NCI-H2107 treated with DMSO at 0.1 percent for 48 hours (cell line): ENCODE measurements around the gene C8B.

Experiments used
- DNase-seq: peaks from one replicate; lab custom pipeline; 2025; ENCODE audit not compliant: unreplicated experiment; lab: John Stamatoyannopoulos, UW

The C8B gene

GRCh38 chr1:56973923-56974742 is 8.3 kb upstream of the C8B start:
- no peak for DNase-seq

GRCh38 chr1:56972976-56973375 is 7.2 kb upstream of the C8B start:
- DNase-seq, result no peak

- DNase-seq, result no peak
Observed at GRCh38 chr1:56970280-56970679, 4.5 kb upstream of the C8B start.

DNA sequence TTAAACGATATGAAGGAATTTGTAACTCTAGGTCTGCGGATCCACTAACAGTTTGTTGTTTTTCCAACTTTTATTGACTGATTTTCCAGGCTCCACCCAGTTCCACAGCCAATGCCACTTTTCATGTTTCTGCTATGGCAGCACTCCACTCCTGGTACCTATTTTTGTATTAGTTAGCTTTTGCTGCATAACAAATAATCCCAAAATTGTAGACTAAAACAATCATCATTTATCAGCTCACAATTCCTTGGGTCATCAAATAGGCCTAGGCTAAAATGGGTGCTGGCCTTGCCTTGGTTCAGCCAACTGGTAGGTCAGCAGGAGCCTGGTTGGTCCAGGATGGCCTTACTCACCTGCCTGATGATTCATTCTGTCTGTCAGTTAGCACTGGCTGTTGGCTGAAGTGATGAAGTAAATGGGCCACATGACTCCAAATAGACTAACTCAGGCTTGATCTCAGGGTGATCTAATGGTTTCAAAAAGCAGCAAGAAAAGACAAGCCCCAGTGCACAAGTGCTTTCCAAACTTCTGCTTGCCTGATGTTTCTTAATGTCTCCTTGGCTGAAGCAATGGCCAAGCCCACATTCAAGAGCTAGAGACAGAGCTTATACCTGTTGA is 3.2 kb upstream of the C8B start:
- no peak for DNase-seq

DNA sequence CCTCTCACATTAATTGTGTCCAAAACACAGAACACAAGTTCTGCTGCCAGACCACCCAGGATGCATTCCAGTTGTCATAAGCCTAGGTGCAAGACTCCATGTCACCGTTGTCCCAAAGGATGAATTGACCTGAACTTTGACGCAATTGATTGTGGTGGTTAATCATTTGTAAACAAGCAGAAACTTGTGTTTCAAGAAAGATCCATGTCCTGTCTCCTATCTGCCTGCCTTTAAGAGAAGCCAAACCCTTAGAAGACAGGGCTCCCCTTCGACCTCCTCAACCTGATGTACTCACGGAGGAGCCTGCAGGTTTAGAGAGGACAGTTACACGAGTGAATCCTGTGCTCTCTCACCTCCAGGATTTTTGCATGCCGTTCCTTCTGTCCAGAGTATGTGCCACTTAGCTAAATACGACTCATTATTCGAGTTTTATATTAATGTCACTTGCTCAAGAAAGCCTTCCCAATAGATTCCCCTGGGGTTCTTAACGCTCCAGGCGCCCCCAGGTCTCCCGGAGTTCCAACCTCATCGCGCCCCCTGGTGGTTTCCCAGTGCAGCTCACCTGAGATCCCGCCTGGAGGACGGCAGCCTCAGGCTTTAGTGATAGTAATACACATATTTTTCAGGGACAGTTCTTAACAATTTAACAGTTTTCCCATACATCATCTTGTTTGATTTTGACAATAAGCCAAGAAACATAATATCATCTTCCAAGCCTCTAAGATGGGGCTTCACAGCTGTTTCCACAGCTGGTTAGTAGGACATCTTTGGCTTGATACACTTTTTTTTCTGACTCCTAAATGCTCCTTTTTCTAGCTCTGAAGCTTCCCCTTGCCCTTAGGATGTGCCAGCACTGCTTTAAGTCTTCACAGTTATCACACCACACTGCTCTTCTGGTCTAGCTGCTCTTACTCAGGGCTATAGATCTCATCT is 2.4 kb upstream of the C8B start:
- DNase-seq, result no peak

- DNase-seq, result no peak
Observed at GRCh38 chr1:56967355-56967754, 1.5 kb upstream of the C8B start.

DNA sequence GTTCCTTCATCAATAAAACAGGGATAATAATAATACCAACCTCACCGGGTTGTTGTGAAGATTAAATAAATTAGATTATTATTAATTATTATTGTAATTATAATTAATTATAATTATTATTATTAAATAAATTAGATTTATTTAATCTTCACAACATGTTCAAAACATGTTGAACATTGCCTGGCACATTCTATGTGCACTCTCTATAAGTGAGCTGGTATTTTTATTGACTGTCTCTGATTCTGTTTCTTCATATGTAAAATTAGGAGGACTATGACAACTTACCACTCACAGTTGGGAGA is 834 bp upstream of the C8B start:
- no peak for DNase-seq

DNA sequence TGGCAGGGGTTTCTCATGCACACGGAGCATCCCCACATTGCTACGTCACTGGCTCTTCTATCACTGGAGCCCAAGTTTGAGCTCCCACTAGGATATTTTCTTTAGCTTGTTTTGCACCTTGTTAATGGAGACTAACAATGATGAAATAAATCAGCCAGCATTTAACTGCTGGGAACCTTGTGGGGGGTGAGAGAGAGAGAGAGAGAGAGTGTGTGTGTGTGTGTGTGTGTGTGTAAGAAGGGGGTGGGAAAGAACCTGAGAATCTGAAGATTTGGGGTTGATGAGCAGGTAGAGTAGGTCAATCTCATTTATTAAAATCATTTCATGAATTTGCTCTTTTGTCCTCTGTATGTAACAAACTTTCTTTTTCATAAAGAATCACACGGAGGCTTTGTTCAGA is 624 bp downstream of the C8B start:
- DNase-seq, result no peak

- no peak for DNase-seq
Observed at GRCh38 chr1:56964349-56965017, 1.3 kb downstream of the C8B start.

DNA sequence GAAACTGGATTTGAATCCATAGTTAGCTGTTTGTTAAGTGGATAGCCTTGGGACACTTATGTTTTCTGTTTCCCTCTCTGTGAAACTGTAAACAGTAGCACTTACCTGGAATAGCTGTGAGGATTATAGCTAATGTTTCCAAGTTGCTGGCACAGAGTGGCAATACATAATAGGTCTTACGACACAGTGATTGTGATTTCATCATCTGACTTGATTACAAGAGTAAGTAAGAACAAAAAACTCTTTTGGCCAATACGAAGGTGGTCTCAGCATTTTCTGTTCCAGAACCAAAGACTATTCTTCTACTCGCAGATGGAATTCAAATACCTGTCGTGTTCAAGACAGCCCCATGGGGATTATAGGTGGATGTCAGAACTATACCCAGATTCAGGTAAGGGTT is 2.1 kb downstream of the C8B start:
- DNase-seq, result peak; percentile 36

DNA sequence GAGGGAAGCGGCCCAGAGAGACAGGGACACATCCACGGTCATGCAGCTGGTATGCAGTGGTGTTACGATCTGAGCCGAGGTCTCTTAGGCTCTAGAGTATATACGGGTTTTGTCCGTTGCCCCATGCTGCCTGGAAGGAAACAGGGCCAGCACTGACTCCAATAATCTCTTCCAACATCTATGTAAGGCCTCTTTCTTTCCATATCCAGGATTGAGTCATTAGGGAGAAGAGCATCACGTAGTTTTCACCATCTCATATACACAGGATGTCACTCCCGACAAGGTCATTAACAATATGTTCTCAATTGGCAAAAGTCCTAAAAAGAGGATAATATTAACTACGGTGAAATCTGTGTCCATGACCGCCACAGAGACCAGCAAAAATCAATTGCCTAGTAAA is 4.4 kb downstream of the C8B start:
- DNase-seq, result no peak

GRCh38 chr1:56958526-56958925 is 7.3 kb downstream of the C8B start:
- no peak for DNase-seq

GRCh38 chr1:56957931-56958330 is 7.9 kb downstream of the C8B start:
- no peak for DNase-seq

DNA sequence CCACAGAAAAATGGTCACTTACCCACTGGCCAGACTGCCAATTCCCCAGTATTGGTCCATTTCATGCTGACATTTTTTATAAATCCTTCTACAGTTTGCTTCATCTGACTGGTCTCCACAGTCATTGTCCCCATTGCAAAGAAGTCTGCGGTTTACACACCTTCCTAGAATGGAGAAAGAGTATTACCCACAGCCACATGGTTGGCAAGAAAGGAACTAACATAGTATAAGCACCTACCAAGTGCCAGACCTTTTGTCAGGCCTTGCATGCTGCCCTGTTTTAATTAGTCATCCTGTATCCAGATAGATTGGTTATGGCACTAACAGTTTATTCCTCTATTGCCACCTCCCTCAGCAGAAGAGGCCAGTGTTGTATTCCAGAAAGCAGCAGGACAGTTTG is 11.2 kb downstream of the C8B start:
- DNase-seq, result no peak

- no peak for DNase-seq
Observed at GRCh38 chr1:56953386-56953785, 12.4 kb downstream of the C8B start.

DNA sequence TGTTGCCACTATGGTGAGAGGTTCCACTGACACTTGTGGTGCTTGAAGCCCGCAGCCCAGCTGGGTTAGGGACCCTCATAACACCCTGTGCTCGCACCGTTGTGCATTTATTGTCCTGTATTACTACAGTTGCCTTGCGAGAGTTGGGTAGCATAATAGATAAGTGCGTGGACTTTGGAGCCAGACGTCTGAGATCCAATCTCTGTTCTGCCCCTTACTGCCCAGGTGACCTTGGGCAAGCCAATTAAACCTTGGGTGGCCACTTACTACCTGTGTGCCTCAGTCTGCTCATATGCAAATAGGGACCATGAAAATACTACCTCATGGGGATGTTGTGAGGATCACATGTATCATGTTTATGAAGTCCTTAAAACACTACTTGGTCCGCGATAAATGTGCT is 13.3 kb downstream of the C8B start:
- DNase-seq, result no peak

DNA sequence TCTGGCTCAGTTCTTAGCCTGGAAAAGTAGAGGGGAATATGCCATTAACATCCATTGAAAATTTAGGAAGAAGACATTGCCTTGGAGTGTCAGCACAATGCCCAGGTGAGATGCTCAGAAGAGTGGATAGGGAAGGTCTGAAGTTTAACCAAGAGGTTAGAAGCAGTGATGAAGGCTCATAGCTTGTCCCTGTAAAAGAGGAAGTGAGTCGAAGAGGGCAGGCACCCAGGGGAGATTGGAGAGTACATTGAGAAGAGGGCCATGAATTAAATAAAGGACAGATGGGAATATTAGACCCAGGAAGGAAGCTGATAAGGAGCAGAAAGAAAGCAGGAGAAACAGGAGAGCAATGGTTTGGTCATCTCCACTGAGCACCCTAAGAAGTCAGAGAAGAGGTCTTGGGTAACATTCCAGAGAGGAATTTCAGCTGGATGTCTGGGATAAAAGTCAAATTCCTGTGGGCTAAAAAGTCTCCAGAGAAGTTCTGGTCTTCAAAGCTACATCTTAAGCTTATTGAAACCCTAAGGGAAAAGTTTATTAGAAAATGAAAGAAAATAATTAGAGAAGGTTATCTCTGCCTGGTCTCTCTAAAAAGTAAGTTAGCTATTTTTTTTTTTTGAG is 17.3 kb downstream of the C8B start:
- DNase-seq, result no peak

GRCh38 chr1:56940039-56940438 is 25.8 kb downstream of the C8B start:
- DNase-seq, result no peak

GRCh38 chr1:56939209-56939608 is 26.6 kb downstream of the C8B start:
- DNase-seq, result no peak

- no peak for DNase-seq
Observed at GRCh38 chr1:56938646-56939045, 27.2 kb downstream of the C8B start.
